OCI-LY1 (cell line): ENCODE data around the gene BBS12.

Experiments
- H2AFZ ChIP-seq: fragments of 200-600 bp; sonication (generic), shearing (Covaris generic); 2 replicates; pipeline ENCODE4 v1.6.0; 2014; ENCODE audit warnings: antibody characterized with exemption, mild to moderate bottlenecking, low read length
- H3F3A ChIP-seq: fragments of 200-600 bp; sonication (generic), shearing (Covaris generic); 2 replicates; pipeline ENCODE4 v1.6.0; 2014; ENCODE audit warnings: mild to moderate bottlenecking, antibody characterized with exemption, low read length, moderate library complexity; ENCODE audit not compliant: insufficient read depth
- H3K27ac ChIP-seq: fragments of 200-600 bp; sonication (generic); 2 replicates; pipeline ENCODE4 v1.5.1; 2014; ENCODE audit warnings: low read length, mixed run types, mild to moderate bottlenecking, low read depth; ENCODE audit not compliant: poor library complexity, severe bottlenecking
- H3K27me3 ChIP-seq: fragments of 200-600 bp; sonication (generic); 2 replicates; pipeline ENCODE4 v1.6.0; 2014; ENCODE audit warnings: antibody characterized with exemption, mild to moderate bottlenecking, low read length, moderate library complexity; ENCODE audit not compliant: insufficient read depth
- H3K36me3 ChIP-seq: fragments of 200-600 bp; sonication (generic); 2 replicates; pipeline ENCODE4 v1.6.1; 2014; ENCODE audit warnings: mild to moderate bottlenecking, antibody characterized with exemption, low read length, moderate library complexity, mixed read lengths; ENCODE audit not compliant: insufficient read depth
- H3K4me1 ChIP-seq: fragments of 200-600 bp; sonication (generic); 2 replicates; pipeline ENCODE4 v1.5.1; 2014; ENCODE audit warnings: mild to moderate bottlenecking, low read length, moderate library complexity; ENCODE audit not compliant: insufficient read depth, severe bottlenecking
- H3K4me2 ChIP-seq: fragments of 200-600 bp; sonication (generic), shearing (Covaris generic); 2 replicates; pipeline ENCODE4 v1.6.1; 2014; ENCODE audit warnings: low read length
- H3K4me3 ChIP-seq: fragments of 200-600 bp; sonication (generic); 2 replicates; pipeline ENCODE4 v1.5.1; 2014; ENCODE audit warnings: low read length, low read depth, mild to moderate bottlenecking, mixed read lengths; ENCODE audit not compliant: poor library complexity, severe bottlenecking
- H3K79me2 ChIP-seq: fragments of 200-600 bp; shearing (Covaris generic); 2 replicates; pipeline ENCODE4 v1.6.1; 2016; ENCODE audit warnings: mixed run types, low read length, mixed read lengths; ENCODE audit not compliant: insufficient read depth
- H3K9ac ChIP-seq: fragments of 200-600 bp; sonication (generic), shearing (Covaris generic); 2 replicates; pipeline ENCODE4 v1.6.1; 2014; ENCODE audit warnings: mild to moderate bottlenecking, low read length, mixed read lengths
- H3K9me2 ChIP-seq: fragments of 200-600 bp; sonication (generic), shearing (Covaris generic); 2 replicates; pipeline ENCODE4 v1.6.1; 2014; ENCODE audit warnings: low read depth, mild to moderate bottlenecking, low read length, mixed read lengths
- H3K9me3 ChIP-seq: fragments of 200-600 bp; shearing (Covaris generic); 2 replicates; pipeline ENCODE4 v1.6.1; 2014; ENCODE audit warnings: low read length, mixed read lengths
- H4K20me1 ChIP-seq: fragments of 200-600 bp; sonication (generic), shearing (Covaris generic); 2 replicates; pipeline ENCODE4 v1.6.0; 2016; ENCODE audit warnings: mild to moderate bottlenecking, low read length; ENCODE audit not compliant: insufficient read depth
- EZH2 ChIP-seq: fragments of 200-600 bp; sonication (generic), shearing (Covaris generic); IDR thresholded peaks from 2 replicates; pipeline ENCODE4 v1.8.0; 2017; ENCODE audit warnings: borderline replicate concordance, mixed run types, mild to moderate bottlenecking, antibody characterized with exemption, low read length, moderate library complexity, mixed read lengths
- TF ChIP-seq, protein P1 (sequence below): fragments of 200-600 bp; sonication (generic), shearing (Covaris generic); IDR thresholded peaks from 2 replicates; pipeline ENCODE4 v1.5.1; 2017; ENCODE audit warnings: mild to moderate bottlenecking, antibody characterized with exemption, low read length, moderate library complexity, mixed read lengths

The BBS12 gene

DNA sequence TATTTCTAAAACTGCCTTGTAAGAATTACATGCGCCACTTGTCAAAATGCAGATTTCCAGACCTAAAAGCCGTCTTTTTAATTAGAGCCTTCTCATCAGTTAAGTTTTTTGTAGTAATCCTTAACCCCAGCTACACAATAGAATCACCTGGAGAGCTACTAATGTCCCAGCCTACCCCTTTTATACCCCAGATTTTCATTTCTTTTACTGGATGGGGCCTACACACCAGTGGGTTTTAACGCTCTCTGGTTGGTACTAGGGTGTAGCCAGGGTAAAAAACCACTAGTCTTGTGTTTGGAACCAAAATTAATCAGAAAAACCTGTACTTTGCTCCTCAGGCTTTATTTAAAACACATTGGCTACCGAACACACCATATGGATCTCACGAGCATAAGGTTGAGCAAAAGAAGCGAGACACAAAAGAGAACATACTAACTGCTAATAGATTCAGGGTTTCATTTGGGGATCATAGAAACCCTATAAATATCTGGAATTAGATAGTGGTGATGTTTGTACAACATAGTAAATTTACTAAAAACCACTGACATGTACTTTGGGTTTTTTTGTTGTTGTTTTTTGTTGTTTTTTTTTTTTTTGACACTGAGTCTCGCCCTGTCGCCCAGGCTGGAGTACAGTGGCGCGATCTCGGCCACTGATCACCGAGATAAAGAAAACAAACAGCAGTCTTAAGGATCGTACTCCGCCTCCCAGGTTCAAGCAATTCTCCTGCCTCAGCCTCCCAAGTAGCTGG, 30.6 kb downstream of the BBS12 start:
- H3K4me3 ChIP-seq = no peak overlapping the region
- H3K9me3 ChIP-seq = no peaks in the 10 kb centered on the region
- H3K27me3 ChIP-seq = no peaks in the 10 kb centered on the region
- H3K4me1 ChIP-seq = peaks cover 4% of the 10 kb centered on the region
- no peaks in the 10 kb centered on the region for H3K36me3 ChIP-seq
- H3K27ac ChIP-seq = no peak overlapping the region
- H2AFZ ChIP-seq = no peak overlapping the region
- H3F3A ChIP-seq = no peaks in the 10 kb centered on the region
- H3K79me2 ChIP-seq = no peaks in the 10 kb centered on the region
- no peaks in the 10 kb centered on the region for H3K9me2 ChIP-seq
- no peaks in the 10 kb centered on the region for H4K20me1 ChIP-seq
- TF ChIP-seq EZH2 = no peak
- TF ChIP-seq, protein P1, sequence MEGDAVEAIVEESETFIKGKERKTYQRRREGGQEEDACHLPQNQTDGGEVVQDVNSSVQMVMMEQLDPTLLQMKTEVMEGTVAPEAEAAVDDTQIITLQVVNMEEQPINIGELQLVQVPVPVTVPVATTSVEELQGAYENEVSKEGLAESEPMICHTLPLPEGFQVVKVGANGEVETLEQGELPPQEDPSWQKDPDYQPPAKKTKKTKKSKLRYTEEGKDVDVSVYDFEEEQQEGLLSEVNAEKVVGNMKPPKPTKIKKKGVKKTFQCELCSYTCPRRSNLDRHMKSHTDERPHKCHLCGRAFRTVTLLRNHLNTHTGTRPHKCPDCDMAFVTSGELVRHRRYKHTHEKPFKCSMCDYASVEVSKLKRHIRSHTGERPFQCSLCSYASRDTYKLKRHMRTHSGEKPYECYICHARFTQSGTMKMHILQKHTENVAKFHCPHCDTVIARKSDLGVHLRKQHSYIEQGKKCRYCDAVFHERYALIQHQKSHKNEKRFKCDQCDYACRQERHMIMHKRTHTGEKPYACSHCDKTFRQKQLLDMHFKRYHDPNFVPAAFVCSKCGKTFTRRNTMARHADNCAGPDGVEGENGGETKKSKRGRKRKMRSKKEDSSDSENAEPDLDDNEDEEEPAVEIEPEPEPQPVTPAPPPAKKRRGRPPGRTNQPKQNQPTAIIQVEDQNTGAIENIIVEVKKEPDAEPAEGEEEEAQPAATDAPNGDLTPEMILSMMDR = no peak
- no peak overlapping the region for H3K9ac ChIP-seq
- no peak overlapping the region for H3K4me2 ChIP-seq

DNA sequence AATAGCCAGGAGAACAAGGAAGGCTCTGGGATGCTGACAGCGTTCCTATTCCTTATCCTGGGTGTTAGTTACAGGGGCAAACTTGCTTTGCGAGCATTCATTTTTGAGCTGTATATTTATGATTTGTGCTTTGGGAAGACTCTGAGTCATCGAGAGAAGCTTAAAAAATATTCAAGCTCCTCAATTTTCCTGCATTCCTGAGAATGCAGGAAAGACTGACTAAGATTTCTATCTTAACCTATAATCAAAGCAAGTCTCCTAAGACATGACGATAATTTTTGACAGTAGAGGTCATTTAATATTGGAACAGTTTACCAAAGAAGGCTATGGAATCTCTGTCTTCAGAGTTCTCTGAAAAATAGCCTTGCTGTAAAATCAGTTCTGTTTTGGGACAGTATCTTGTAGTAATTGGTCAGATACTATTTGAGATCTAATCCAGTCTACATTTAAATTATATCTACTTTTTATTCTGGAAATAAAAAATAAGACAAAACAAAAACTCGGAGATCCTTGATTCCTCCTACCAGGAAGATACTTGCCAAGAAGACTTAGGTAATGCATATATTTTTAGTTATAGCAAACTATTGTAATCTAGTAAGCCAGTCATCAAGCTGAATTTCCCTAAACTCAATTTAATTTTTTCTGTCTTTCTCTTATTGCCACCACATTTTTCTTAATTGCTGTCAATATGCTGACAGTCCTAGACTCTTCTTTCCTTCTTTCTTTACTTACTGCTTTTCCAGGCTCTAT, 31.7 kb downstream of the BBS12 start:
- H4K20me1 ChIP-seq = no peaks in the 10 kb centered on the region
- no peak overlapping the region for H3K9ac ChIP-seq
- H3F3A ChIP-seq = no peaks in the 10 kb centered on the region
- no peaks in the 10 kb centered on the region for H3K79me2 ChIP-seq
- no peak overlapping the region for H2AFZ ChIP-seq
- no peak overlapping the region for H3K4me2 ChIP-seq
- no peaks in the 10 kb centered on the region for H3K9me2 ChIP-seq
- H3K36me3 ChIP-seq = no peaks in the 10 kb centered on the region
- H3K4me1 ChIP-seq = peaks cover 4% of the 10 kb centered on the region
- H3K27me3 ChIP-seq = no peaks in the 10 kb centered on the region
- H3K9me3 ChIP-seq = no peaks in the 10 kb centered on the region
- H3K4me3 ChIP-seq = no peak overlapping the region
- no peak for TF ChIP-seq EZH2
- TF ChIP-seq, protein P1 = no peak
- H3K27ac ChIP-seq = no peak overlapping the region

DNA sequence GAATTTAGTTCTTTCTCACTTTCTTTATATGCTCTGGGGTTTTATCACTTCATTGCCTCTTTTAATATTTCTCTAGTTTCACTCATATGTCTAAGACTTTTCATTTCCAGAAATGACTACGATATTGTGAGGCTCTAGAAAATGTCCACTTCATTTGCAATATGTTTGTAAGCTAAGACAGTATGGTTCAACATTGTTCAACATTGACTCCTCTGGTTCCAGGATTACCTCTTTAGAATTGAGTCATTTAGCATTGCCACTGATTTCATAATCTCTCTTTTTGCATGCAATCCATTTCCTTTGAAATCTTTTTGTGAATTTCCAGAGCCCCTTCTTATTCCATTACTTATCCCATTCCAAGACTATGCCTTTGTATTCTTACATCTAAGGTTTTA, 32.3 kb downstream of the BBS12 start:
- H3K4me3 ChIP-seq = no peak overlapping the region
- H3K27me3 ChIP-seq = no peaks in the 10 kb centered on the region
- no peak overlapping the region for H3K9ac ChIP-seq
- H3F3A ChIP-seq = no peaks in the 10 kb centered on the region
- H3K27ac ChIP-seq = no peak overlapping the region
- no peaks in the 10 kb centered on the region for H4K20me1 ChIP-seq
- H3K4me2 ChIP-seq = no peak overlapping the region
- no peaks in the 10 kb centered on the region for H3K36me3 ChIP-seq
- no peaks in the 10 kb centered on the region for H3K9me3 ChIP-seq
- TF ChIP-seq EZH2 = no peak
- no peak overlapping the region for H2AFZ ChIP-seq
- no peaks in the 10 kb centered on the region for H3K9me2 ChIP-seq
- H3K79me2 ChIP-seq = no peaks in the 10 kb centered on the region
- peaks cover 4% of the 10 kb centered on the region for H3K4me1 ChIP-seq
